PC-9 (cell line): ENCODE data around the gene GAPDH.

Experiments
- CTCF ChIP-seq: fragments of 200-600 bp; sonication (generic); conservative IDR thresholded peaks from 2 replicates; pipeline ENCODE4 v1.6.1; 2017; ENCODE audit warnings: mixed run types, antibody characterized with exemption, mild to moderate bottlenecking, moderate library complexity
- EZH2 ChIP-seq: fragments of 200-600 bp; sonication (generic); IDR thresholded peaks from 2 replicates; pipeline ENCODE4 v1.8.0; 2017; ENCODE audit warnings: antibody characterized with exemption, low read depth

- TF ChIP-seq EZH2: no peak
- no peak for TF ChIP-seq CTCF
Measured at GRCh38 chr12:6528539-6529235, 5.6 kb upstream of the GAPDH start.
